Choroid plexus epithelial cell (primary cell): ENCODE results near the gene FRZB.

ENCODE experiments used
- DNase-seq: peaks from one replicate; pipeline ENCODE4 v3.0.0-alpha.2; 2010; ENCODE audit warnings: low read depth
- H3K4me3 ChIP-seq: 2 replicates; pipeline ENCODE4 v1.5.1; 2011; ENCODE audit warnings: low read depth, mild to moderate bottlenecking, control low read depth, low read length, moderate library complexity
- CTCF ChIP-seq: conservative IDR thresholded peaks from 2 replicates; pipeline ENCODE4 v1.5.1; 2011; ENCODE audit warnings: low read depth, mild to moderate bottlenecking, control low read depth, inconsistent platforms, low read length, moderate library complexity

FRZB gene

GRCh38 chr2:182836451-182836850 is 30.0 kb downstream of the FRZB start:
- no peak for DNase-seq
- TF ChIP-seq CTCF, result no peak
- no peak overlapping the region for H3K4me3 ChIP-seq

GRCh38 chr2:182834293-182834692 is 32.1 kb downstream of the FRZB start:
- no peak overlapping the region for H3K4me3 ChIP-seq
- no peak for DNase-seq
- no peak for TF ChIP-seq CTCF

GRCh38 chr2:182833084-182833854 is 33.2 kb downstream of the FRZB start:
- H3K4me3 ChIP-seq, result no peak overlapping the region
- no peak for DNase-seq
- no peak for TF ChIP-seq CTCF

GRCh38 chr2:182831921-182832320 is 34.5 kb downstream of the FRZB start:
- DNase-seq, result no peak

GRCh38 chr2:182831101-182831500 is 35.3 kb downstream of the FRZB start:
- H3K4me3 ChIP-seq, result no peak overlapping the region
- no peak for DNase-seq
- no peak for TF ChIP-seq CTCF

More at GRCh38 chr2:182831921-182832320, 34.5 kb downstream of the FRZB start:
- H3K4me3 ChIP-seq, result no peak overlapping the region
- TF ChIP-seq CTCF, result no peak

- H3K4me3 ChIP-seq, result no peak overlapping the region
- peak; percentile 53 for DNase-seq
- TF ChIP-seq CTCF, result no peak
Measured at GRCh38 chr2:182827182-182827879, 39.1 kb downstream of the FRZB start.
